SJSA1 (cell line): ENCODE data around the gene KRT85. TPM values are rescaled to one million over a fixed set of nuclear protein-coding genes. Genes with fewer than 3 reads are reported as not detected.
"Not testable (repeated sequence)": the region's sequence is repeated elsewhere in the genome, so short reads cannot be mapped to it uniquely, and the experiment has no call there.

Source experiments
- DNase-seq, 2 experiments: peaks; one replicate each; pipeline ENCODE4 v3.0.0-alpha.2; 2015 to 2020; ENCODE audit warnings: low spot score in 2 of 2, low read depth in 1 of 2
- H3K27ac ChIP-seq: fragments of 250-450 bp; sonication (Bioruptor Pico); 2 replicates; pipeline ENCODE4 v1.5.1; 2020; ENCODE audit warnings: mild to moderate bottlenecking, moderate library complexity
- H3K27me3 ChIP-seq: fragments of 250-450 bp; sonication (Bioruptor Pico); replicated peaks from 2 replicates; pipeline ENCODE4 v1.5.1; 2020; ENCODE audit warnings: mild to moderate bottlenecking, moderate library complexity
- H3K36me3 ChIP-seq: fragments of 250-450 bp; sonication (Bioruptor Pico); 2 replicates; pipeline ENCODE4 v1.5.1; 2020; ENCODE audit warnings: mild to moderate bottlenecking
- H3K4me1 ChIP-seq: fragments of 250-450 bp; sonication (Bioruptor Pico); replicated peaks from 2 replicates; pipeline ENCODE4 v1.6.1; 2021; ENCODE audit warnings: mild to moderate bottlenecking
- H3K4me3 ChIP-seq: fragments of 250-450 bp; sonication (Bioruptor Pico); 2 replicates; pipeline ENCODE4 v1.5.1; 2020; ENCODE audit warnings: mild to moderate bottlenecking
- H3K9me3 ChIP-seq: fragments of 250-450 bp; sonication (Bioruptor Pico); replicated peaks from 2 replicates; pipeline ENCODE4 v1.5.1; 2020; ENCODE audit warnings: mild to moderate bottlenecking
- total RNA-seq: library from RNA; depleted of rRNA; stranded (reverse); fragments of >200 nt; shearing (Covaris generic); gene quantifications from 2 replicates; pipeline ENCODE4 v1.2.3, GENCODE V29; 2014

KRT85 gene
- total RNA-seq, 1 experiment from 2014 or later = not detected

GRCh38 chr12:52356031-52356761, 11.1 kb downstream of the KRT85 start:
- Histone ChIP-seq H3K4me1 (no peaks in the 10 kb centered on the region), H3K27ac (no peak overlapping the region)
- no peak for DNase-seq

GRCh38 chr12:52355176-52355575, 12.1 kb downstream of the KRT85 start:
- H3K9me3 ChIP-seq = no peaks in the 10 kb centered on the region
- no peak overlapping the region for H3K4me3 ChIP-seq
- peaks cover 9% of the 10 kb centered on the region for H3K27me3 ChIP-seq
- H3K27ac ChIP-seq = no peak overlapping the region
- no peak for DNase-seq
- H3K4me1 ChIP-seq = no peaks in the 10 kb centered on the region
- H3K36me3 ChIP-seq = no peaks in the 10 kb centered on the region

More at GRCh38 chr12:52356031-52356761, 11.1 kb downstream of the KRT85 start:
- H3K4me3 ChIP-seq = no peak overlapping the region
- H3K9me3 ChIP-seq = no peaks in the 10 kb centered on the region
- H3K27me3 ChIP-seq = peaks cover 8% of the 10 kb centered on the region
- H3K36me3 ChIP-seq = no peaks in the 10 kb centered on the region

- Histone ChIP-seq H3K4me3 (no peak overlapping the region), H3K4me1 (no peaks in the 10 kb centered on the region), H3K9me3 (no peaks in the 10 kb centered on the region), H3K27me3 (peaks cover 11% of the 10 kb centered on the region), H3K27ac (no peak overlapping the region), H3K36me3 (no peaks in the 10 kb centered on the region)
- no peak for DNase-seq
Observed at GRCh38 chr12:52354200-52354599, 13.1 kb downstream of the KRT85 start.

GRCh38 chr12:52353766-52354165, 13.5 kb downstream of the KRT85 start:
- H3K9me3 ChIP-seq = no peaks in the 10 kb centered on the region
- no peak overlapping the region for H3K27ac ChIP-seq
- peaks cover 11% of the 10 kb centered on the region for H3K27me3 ChIP-seq
- no peak for DNase-seq
- no peaks in the 10 kb centered on the region for H3K4me1 ChIP-seq
- H3K36me3 ChIP-seq = no peaks in the 10 kb centered on the region
- H3K4me3 ChIP-seq = no peak overlapping the region

GRCh38 chr12:52352951-52353350, 14.3 kb downstream of the KRT85 start:
- Histone ChIP-seq H3K4me1 (no peaks in the 10 kb centered on the region), H3K27me3 (peaks cover 11% of the 10 kb centered on the region), H3K27ac (no peak overlapping the region), H3K36me3 (no peaks in the 10 kb centered on the region), H3K9me3 (no peaks in the 10 kb centered on the region), H3K4me3 (no peak overlapping the region)
- no peak for DNase-seq

GRCh38 chr12:52351196-52352059, 15.9 kb downstream of the KRT85 start:
- H3K4me1 ChIP-seq = no peaks in the 10 kb centered on the region
- no peak overlapping the region for H3K27ac ChIP-seq
- DNase-seq = no peak
- no peak overlapping the region for H3K4me3 ChIP-seq
- H3K36me3 ChIP-seq = no peaks in the 10 kb centered on the region
- H3K27me3 ChIP-seq = peaks cover 11% of the 10 kb centered on the region
- H3K9me3 ChIP-seq = no peaks in the 10 kb centered on the region

GRCh38 chr12:52350786-52351185, 16.5 kb downstream of the KRT85 start:
- Histone ChIP-seq H3K27ac (no peak overlapping the region), H3K36me3 (no peaks in the 10 kb centered on the region), H3K9me3 (no peaks in the 10 kb centered on the region), H3K27me3 (peaks cover 11% of the 10 kb centered on the region), H3K4me3 (no peak overlapping the region), H3K4me1 (no peaks in the 10 kb centered on the region)
- DNase-seq = no peak

- H3K4me3 ChIP-seq = no peak overlapping the region
- H3K27ac ChIP-seq = no peak overlapping the region
- no peak for DNase-seq
- no peaks in the 10 kb centered on the region for H3K9me3 ChIP-seq
- peaks cover 11% of the 10 kb centered on the region for H3K27me3 ChIP-seq
- no peaks in the 10 kb centered on the region for H3K36me3 ChIP-seq
- H3K4me1 ChIP-seq = no peaks in the 10 kb centered on the region
Observed at GRCh38 chr12:52350021-52350620, 17.2 kb downstream of the KRT85 start.

GRCh38 chr12:52349196-52349595, 18.1 kb downstream of the KRT85 start:
- H3K27me3 ChIP-seq = peaks cover 11% of the 10 kb centered on the region
- H3K36me3 ChIP-seq = no peaks in the 10 kb centered on the region
- H3K27ac ChIP-seq = no peak overlapping the region
- H3K4me1 ChIP-seq = no peaks in the 10 kb centered on the region
- no peak overlapping the region for H3K4me3 ChIP-seq
- DNase-seq = no peak
- no peaks in the 10 kb centered on the region for H3K9me3 ChIP-seq

GRCh38 chr12:52347551-52348510, 19.4 kb downstream of the KRT85 start:
- Histone ChIP-seq H3K36me3 (no peaks in the 10 kb centered on the region), H3K4me3 (no peak overlapping the region), H3K27me3 (peaks cover 6% of the 10 kb centered on the region), H3K4me1 (no peaks in the 10 kb centered on the region), H3K27ac (no peak overlapping the region), H3K9me3 (no peaks in the 10 kb centered on the region)
- no peak for DNase-seq

- Histone ChIP-seq H3K4me1 (no peaks in the 10 kb centered on the region), H3K27ac (no peak overlapping the region), H3K9me3 (no peaks in the 10 kb centered on the region), H3K27me3 (peaks cover 6% of the 10 kb centered on the region), H3K36me3 (no peaks in the 10 kb centered on the region), H3K4me3 (no peak overlapping the region)
- DNase-seq = no peak
Observed at GRCh38 chr12:52347016-52347415, 20.3 kb downstream of the KRT85 start.

- no peak overlapping the region for H3K27ac ChIP-seq
- DNase-seq = no peak
- no peaks in the 10 kb centered on the region for H3K9me3 ChIP-seq
- H3K4me1 ChIP-seq = no peaks in the 10 kb centered on the region
- peaks cover 6% of the 10 kb centered on the region for H3K27me3 ChIP-seq
- no peaks in the 10 kb centered on the region for H3K36me3 ChIP-seq
- H3K4me3 ChIP-seq = no peak overlapping the region
Observed at GRCh38 chr12:52346593-52346992, 20.7 kb downstream of the KRT85 start.

- not testable (repeated sequence) for H3K36me3 ChIP-seq, H3K27me3 ChIP-seq, H3K27ac ChIP-seq, H3K9me3 ChIP-seq, H3K4me1 ChIP-seq, DNase-seq, H3K4me3 ChIP-seq
Observed at GRCh38 chr12:52345041-52345440, 22.2 kb downstream of the KRT85 start.
